Activated CD4-positive, alpha-beta memory T cell treated with anti-CD3 and anti-CD28 coated beads for 36 hours (primary cell): ENCODE data around the gene KCNQ2. TPM values are rescaled to one million over a fixed set of nuclear protein-coding genes. Genes with fewer than 3 reads are reported as not detected.
"Not testable (repeated sequence)": the region's sequence is repeated elsewhere in the genome, so short reads cannot be mapped to it uniquely, and the experiment has no call there.

ENCODE experiments used
- CTCF ChIA-PET: fragments of 350-600 bp; sonication (Branson Sonifier 250); formaldehyde crosslinking; loops from one replicate; lab custom pipeline; 2021; ENCODE audit warnings: antibody characterized with exemption, inconsistent platforms; lab: Charles Lee
- POLR2A ChIA-PET: fragments of 350-600 bp; sonication (Branson Sonifier 250); formaldehyde crosslinking; loops from one replicate; lab custom pipeline; 2021; ENCODE audit warnings: antibody characterized with exemption; lab: Charles Lee
- DNase-seq: peaks from one replicate; pipeline ENCODE4 v3.0.0-alpha.2; 2020
- H3K27ac Mint-ChIP-seq: one replicate; pipeline ENCODE4 v1.8.0; 2021; ENCODE audit warnings: mixed read lengths
- H3K27me3 Mint-ChIP-seq: one replicate; pipeline ENCODE4 v1.8.0; 2021; ENCODE audit warnings: mixed read lengths
- H3K36me3 Mint-ChIP-seq: one replicate; pipeline ENCODE4 v1.8.0; 2021; ENCODE audit warnings: mixed read lengths
- H3K4me1 Mint-ChIP-seq: one replicate; pipeline ENCODE4 v1.8.0; 2021; ENCODE audit warnings: low read depth, mixed read lengths
- H3K4me3 Mint-ChIP-seq: one replicate; pipeline ENCODE4 v1.8.0; 2021; ENCODE audit warnings: mild to moderate bottlenecking, mixed read lengths
- H3K9me3 Mint-ChIP-seq: one replicate; pipeline ENCODE4 v1.8.0; 2021; ENCODE audit warnings: mixed read lengths
- intact Hi-C: fragments of 100-400 bp; cut with micrococcal nuclease; formaldehyde crosslinking; loops from one replicate; pipeline ENCODE4 v1.15.1; 2023
- total RNA-seq, 2 experiments: library from RNA; stranded (reverse); gene quantifications; one replicate each; pipeline ENCODE4 v1.2.3, GENCODE V29; 2021

Gene KCNQ2
- total RNA-seq, 2 experiments from 2014 or later: not detected

GRCh38 chr20:63484651-63485403 lies 12.4 kb upstream of the KCNQ2 start:
- ChIA-PET POLR2A (no interaction called here), CTCF (interaction anchor here (0.6 to 1.3 kb wide), 2 partner anchors 12 to 14 kb away, joined by 3 to 8 read pairs; no protein-coding TSS in a partner anchor)
- no peak overlapping the region for H3K27ac Mint-ChIP-seq
- no peak overlapping the region for H3K4me3 Mint-ChIP-seq
- H3K4me1 Mint-ChIP-seq: peaks cover 1% of the 10 kb centered on the region
- DNase-seq: no peak
- no peaks in the 10 kb centered on the region for H3K9me3 Mint-ChIP-seq
- no peaks in the 10 kb centered on the region for H3K36me3 Mint-ChIP-seq
- intact Hi-C loops: no loop called here
- peaks cover 30% of the 10 kb centered on the region for H3K27me3 Mint-ChIP-seq

GRCh38 chr20:63484236-63484635 lies 11.8 kb upstream of the KCNQ2 start:
- no peak overlapping the region for H3K4me3 Mint-ChIP-seq
- H3K27me3 Mint-ChIP-seq: peaks cover 31% of the 10 kb centered on the region
- peaks cover 1% of the 10 kb centered on the region for H3K4me1 Mint-ChIP-seq
- no peaks in the 10 kb centered on the region for H3K36me3 Mint-ChIP-seq
- ChIA-PET CTCF (interaction anchor here (0.6 to 1.3 kb wide), 2 partner anchors 12 to 14 kb away, joined by 3 to 8 read pairs; no protein-coding TSS in a partner anchor), POLR2A (no interaction called here)
- intact Hi-C loops: no loop called here
- no peak for DNase-seq
- H3K27ac Mint-ChIP-seq: no peak overlapping the region
- H3K9me3 Mint-ChIP-seq: no peaks in the 10 kb centered on the region

GRCh38 chr20:63483834-63484233 lies 11.4 kb upstream of the KCNQ2 start:
- Mint-ChIP-seq H3K27me3 (peaks cover 30% of the 10 kb centered on the region), H3K4me1 (peaks cover 1% of the 10 kb centered on the region), H3K36me3 (no peaks in the 10 kb centered on the region), H3K9me3 (no peaks in the 10 kb centered on the region), H3K27ac (no peak overlapping the region), H3K4me3 (no peak overlapping the region)
- ChIA-PET CTCF (interaction anchor here (1.3 kb wide), 1 partner anchor 13 kb away, joined by 8 read pairs; no protein-coding TSS in a partner anchor), POLR2A (interaction anchor here (0.7 kb wide), 1 partner anchor 13 kb away, joined by 3 read pairs; no protein-coding TSS in a partner anchor)
- DNase-seq: no peak
- intact Hi-C loops: loop anchor here (1.0 kb wide), 1 partner anchor 49 kb away; no protein-coding TSS in a partner anchor

- Mint-ChIP-seq H3K27me3 (peaks cover 35% of the 10 kb centered on the region), H3K27ac (no peak overlapping the region), H3K9me3 (no peaks in the 10 kb centered on the region), H3K36me3 (no peaks in the 10 kb centered on the region), H3K4me3 (no peak overlapping the region), H3K4me1 (peaks cover 1% of the 10 kb centered on the region)
- POLR2A ChIA-PET: no interaction called here
- intact Hi-C loops: no loop called here
- CTCF ChIA-PET: interaction anchor here (0.7 kb wide), 1 partner anchor 14 kb away, joined by 5 read pairs; no protein-coding TSS in a partner anchor
- no peak for DNase-seq
These were observed 9.6 kb upstream of the KCNQ2 start for GRCh38 chr20:63482021-63482587.

GRCh38 chr20:63481503-63481902 lies 9.0 kb upstream of the KCNQ2 start:
- Mint-ChIP-seq H3K36me3 (no peaks in the 10 kb centered on the region), H3K27me3 (peaks cover 38% of the 10 kb centered on the region), H3K4me3 (no peak overlapping the region), H3K27ac (no peak overlapping the region), H3K9me3 (no peaks in the 10 kb centered on the region), H3K4me1 (peaks cover 1% of the 10 kb centered on the region)
- DNase-seq: no peak
- intact Hi-C loops: no loop called here
- POLR2A ChIA-PET: no interaction called here
- CTCF ChIA-PET: no interaction called here

GRCh38 chr20:63479695-63480419 lies 7.4 kb upstream of the KCNQ2 start:
- H3K27me3 Mint-ChIP-seq: peaks cover 44% of the 10 kb centered on the region
- H3K36me3 Mint-ChIP-seq, H3K4me3 Mint-ChIP-seq, H3K9me3 Mint-ChIP-seq, POLR2A ChIA-PET, H3K27ac Mint-ChIP-seq, H3K4me1 Mint-ChIP-seq, DNase-seq, intact Hi-C loops: not testable (repeated sequence)
- CTCF ChIA-PET: interaction anchor here (0.6 kb wide), 1 partner anchor 58 kb away, joined by 3 read pairs; no protein-coding TSS in a partner anchor

GRCh38 chr20:63478346-63479302 lies 6.2 kb upstream of the KCNQ2 start:
- H3K27ac Mint-ChIP-seq: no peak overlapping the region
- DNase-seq: no peak
- no peak overlapping the region for H3K4me3 Mint-ChIP-seq
- intact Hi-C loops: no loop called here
- H3K9me3 Mint-ChIP-seq: no peaks in the 10 kb centered on the region
- CTCF ChIA-PET: interaction anchor here (1.1 kb wide), 1 partner anchor 308 kb away, joined by 4 read pairs; no protein-coding TSS in a partner anchor
- H3K36me3 Mint-ChIP-seq: no peaks in the 10 kb centered on the region
- POLR2A ChIA-PET: no interaction called here
- peaks cover 7% of the 10 kb centered on the region for H3K4me1 Mint-ChIP-seq
- H3K27me3 Mint-ChIP-seq: peaks cover 49% of the 10 kb centered on the region

GRCh38 chr20:63477944-63478343 lies 5.5 kb upstream of the KCNQ2 start:
- no peaks in the 10 kb centered on the region for H3K36me3 Mint-ChIP-seq
- no peak for DNase-seq
- CTCF ChIA-PET: interaction anchor here (1.1 kb wide), 1 partner anchor 308 kb away, joined by 4 read pairs; no protein-coding TSS in a partner anchor
- H3K27ac Mint-ChIP-seq: no peak overlapping the region
- H3K9me3 Mint-ChIP-seq: no peaks in the 10 kb centered on the region
- H3K4me3 Mint-ChIP-seq: no peak overlapping the region
- POLR2A ChIA-PET: no interaction called here
- intact Hi-C loops: no loop called here
- H3K4me1 Mint-ChIP-seq: peaks cover 6% of the 10 kb centered on the region
- H3K27me3 Mint-ChIP-seq: peaks cover 49% of the 10 kb centered on the region

- H3K4me3 Mint-ChIP-seq: no peak overlapping the region
- peaks cover 5% of the 10 kb centered on the region for H3K4me1 Mint-ChIP-seq
- intact Hi-C loops: no loop called here
- ChIA-PET POLR2A (no interaction called here), CTCF (no interaction called here)
- H3K27me3 Mint-ChIP-seq: peaks cover 42% of the 10 kb centered on the region
- H3K27ac Mint-ChIP-seq: no peak overlapping the region
- DNase-seq: no peak
- no peaks in the 10 kb centered on the region for H3K36me3 Mint-ChIP-seq
- H3K9me3 Mint-ChIP-seq: no peaks in the 10 kb centered on the region
These were observed 4.7 kb upstream of the KCNQ2 start for GRCh38 chr20:63477061-63477616.

- peaks cover 45% of the 10 kb centered on the region for H3K27me3 Mint-ChIP-seq
- POLR2A ChIA-PET: no interaction called here
These were observed 2.8 kb upstream of the KCNQ2 start for GRCh38 chr20:63475209-63475608.

More at GRCh38 chr20:63475209-63475608, 2.8 kb upstream of the KCNQ2 start:
- peaks cover 5% of the 10 kb centered on the region for H3K4me1 Mint-ChIP-seq
- peak; percentile 22 for DNase-seq
- CTCF ChIA-PET: no interaction called here
- H3K4me3 Mint-ChIP-seq: no peak overlapping the region
- no peak overlapping the region for H3K27ac Mint-ChIP-seq
- no peaks in the 10 kb centered on the region for H3K9me3 Mint-ChIP-seq
- intact Hi-C loops: no loop called here
- H3K36me3 Mint-ChIP-seq: no peaks in the 10 kb centered on the region
